GM23338 (cell line): ENCODE data around the gene CEACAM16. TPM values are rescaled to one million over a fixed set of nuclear protein-coding genes. Genes with fewer than 3 reads are reported as not detected.
"Not testable (repeated sequence)": the region's sequence is repeated elsewhere in the genome, so short reads cannot be mapped to it uniquely, and the experiment has no call there.

Source experiments
- ATAC-seq: fragments of 200-7000 bp; cut with Tn5 transposase; 3 replicates; pipeline ENCODE4 v1.9.1; 2020
- DNase-seq: peaks from one replicate; pipeline ENCODE4 v3.0.0-alpha.2; 2015; ENCODE audit warnings: low spot score
- H2AFZ ChIP-seq: fragments of 200-600 bp; sonication (generic); 2 replicates; pipeline ENCODE4 v1.8.0; 2016; ENCODE audit warnings: antibody characterized with exemption, mild to moderate bottlenecking, moderate library complexity
- H3F3A ChIP-seq: fragments of 200-600 bp; sonication (generic); replicated peaks from 2 replicates; pipeline ENCODE4 v1.8.0; 2017; ENCODE audit warnings: antibody characterized with exemption, mixed run types, low read depth
- H3K27ac ChIP-seq: fragments of 200-600 bp; sonication (generic); 2 replicates; pipeline ENCODE4 v1.6.1; 2016; ENCODE audit warnings: low read depth
- H3K27me3 ChIP-seq: fragments of 200-600 bp; sonication (generic); 2 replicates; pipeline ENCODE4 v1.8.0; 2016; ENCODE audit warnings: mild to moderate bottlenecking, mixed run types, moderate library complexity; ENCODE audit not compliant: insufficient read depth
- H3K36me3 ChIP-seq: fragments of 200-600 bp; sonication (generic); 2 replicates; pipeline ENCODE4 v1.8.0; 2016; ENCODE audit warnings: mild to moderate bottlenecking; ENCODE audit not compliant: insufficient read depth
- H3K4me1 ChIP-seq: fragments of 200-600 bp; sonication (generic); 2 replicates; pipeline ENCODE4 v1.8.0; 2016; ENCODE audit warnings: mild to moderate bottlenecking, moderate library complexity; ENCODE audit not compliant: insufficient read depth
- H3K4me2 ChIP-seq: fragments of 200-600 bp; sonication (generic); 2 replicates; pipeline ENCODE4 v1.7.1; 2017; ENCODE audit warnings: mixed run types
- H3K4me3 ChIP-seq: fragments of 200-600 bp; sonication (generic); 2 replicates; pipeline ENCODE4 v1.6.1; 2016; ENCODE audit warnings: mixed run types
- H3K79me2 ChIP-seq: fragments of 200-600 bp; sonication (generic); replicated peaks from 2 replicates; pipeline ENCODE4 v1.8.0; 2017; ENCODE audit warnings: mild to moderate bottlenecking; ENCODE audit not compliant: insufficient read depth
- H3K9me2 ChIP-seq: fragments of 200-600 bp; sonication (generic); 2 replicates; pipeline ENCODE4 v1.8.0; 2017; ENCODE audit not compliant: insufficient read depth
- H4K20me1 ChIP-seq: fragments of 200-600 bp; sonication (generic); replicated peaks from 2 replicates; pipeline ENCODE4 v1.8.0; 2017; ENCODE audit warnings: mild to moderate bottlenecking; ENCODE audit not compliant: insufficient read depth
- H3K27ac Mint-ChIP-seq: 2 replicates; pipeline ENCODE4 v1.8.0; 2020; ENCODE audit warnings: inconsistent platforms, mild to moderate bottlenecking, moderate library complexity, mixed read lengths
- H3K27me3 Mint-ChIP-seq: 3 replicates; pipeline ENCODE4 v1.8.0; 2022; ENCODE audit warnings: low read depth, mild to moderate bottlenecking, moderate library complexity, mixed read lengths, inconsistent platforms; ENCODE audit not compliant: insufficient read depth, poor library complexity
- H3K36me3 Mint-ChIP-seq: 3 replicates; pipeline ENCODE4 v1.8.0; 2021; ENCODE audit warnings: low read depth, mild to moderate bottlenecking, inconsistent platforms, moderate library complexity, mixed read lengths
- H3K4me1 Mint-ChIP-seq: 3 replicates; pipeline ENCODE4 v1.8.0; 2020; ENCODE audit warnings: mild to moderate bottlenecking, inconsistent platforms, mixed read lengths
- H3K4me3 Mint-ChIP-seq: 3 replicates; pipeline ENCODE4 v1.8.0; 2021; ENCODE audit warnings: moderate library complexity, mild to moderate bottlenecking, inconsistent platforms, mixed read lengths
- H3K9me3 Mint-ChIP-seq: 3 replicates; pipeline ENCODE4 v1.8.0; 2020; ENCODE audit warnings: moderate library complexity, mild to moderate bottlenecking, inconsistent platforms, mixed read lengths
- CREB1 ChIP-seq: fragments of 250-450 bp; sonication (Bioruptor Pico); IDR thresholded peaks from 2 replicates; pipeline ENCODE4 v1.5.0; 2020; ENCODE audit warnings: low read depth, mild to moderate bottlenecking, moderate library complexity
- CTCF ChIP-seq, 2 experiments: fragments of 200-600 bp in 1 of 2; sonication (generic) in 1 of 2; conservative IDR thresholded peaks; 2 replicates each; pipeline versions ENCODE4 v1.5.1 to v1.6.1; 2016 to 2017; ENCODE audit warnings: antibody characterized with exemption in 2 of 2, low read depth in 2 of 2, mild to moderate bottlenecking in 2 of 2, moderate library complexity in 1 of 2
- EZH2phosphoT487 ChIP-seq: fragments of 200-600 bp; sonication (generic); IDR thresholded peaks from one replicate; pipeline ENCODE4 v1.8.1; 2018; ENCODE audit warnings: antibody characterized with exemption; ENCODE audit not compliant: unreplicated experiment
- JUNB ChIP-seq: IDR thresholded peaks from one replicate; pipeline ENCODE4 v1.6.1; 2016; ENCODE audit warnings: antibody characterized with exemption; ENCODE audit not compliant: unreplicated experiment
- NANOG ChIP-seq: IDR thresholded peaks from 2 replicates; pipeline ENCODE4 v1.6.1; 2016; ENCODE audit warnings: antibody characterized with exemption, borderline replicate concordance
- REST ChIP-seq: IDR thresholded peaks from one replicate; pipeline ENCODE4 v1.6.1; 2018; ENCODE audit warnings: antibody characterized with exemption; ENCODE audit not compliant: unreplicated experiment
- STAT1 ChIP-seq: IDR thresholded peaks from one replicate; pipeline ENCODE4 v1.6.1; 2016; ENCODE audit warnings: antibody characterized with exemption; ENCODE audit not compliant: unreplicated experiment
- ZNF114 ChIP-seq: fragments of 250-450 bp; sonication (Bioruptor Pico); IDR thresholded peaks from 2 replicates; pipeline ENCODE4 v1.5.0; 2020; ENCODE audit warnings: mild to moderate bottlenecking, moderate library complexity
- polyA plus RNA-seq: library from polyadenylated mRNA; unstranded; fragments of >200 nt; fragmentation: Nextera tagmentation; extraction: Ambion mirVana; gene quantifications from 2 replicates; pipeline ENCODE4 v1.2.1, GENCODE V29; 2016
- total RNA-seq: library from RNA; depleted of rRNA; stranded (reverse); fragments of >200 nt; shearing (Covaris generic); gene quantifications from 2 replicates; pipeline ENCODE4 v1.2.3, GENCODE V29; 2014

CEACAM16 gene
- total and polyA plus RNA-seq, 2 experiments from 2014 or later, result not detected

- TF ChIP-seq EZH2phosphoT487, result no peak
- TF ChIP-seq CTCF (conservative IDR thresholded peaks at IDR 0.05; ENCODE audit: low read depth in 2 of 2), result no peak
- no peak for TF ChIP-seq REST
- no peak for TF ChIP-seq NANOG
- no peak for TF ChIP-seq CREB1 (CRISPR knock-in tag)
- no peak for TF ChIP-seq ZNF114 (CRISPR knock-in tag)
- TF ChIP-seq JUNB, result no peak
- TF ChIP-seq STAT1, result no peak
Observed at GRCh38 chr19:44708940-44709339, 10.0 kb downstream of the CEACAM16 start (continued).

- H3K4me2 ChIP-seq, H3K4me1 ChIP-seq, H3K79me2 ChIP-seq, H3K36me3 ChIP-seq, H3K9me3 Mint-ChIP-seq, H3K27ac ChIP-seq, H3K27me3 Mint-ChIP-seq, H2AFZ ChIP-seq, DNase-seq, H3F3A ChIP-seq, ATAC-seq, H3K27ac Mint-ChIP-seq, H3K9me2 ChIP-seq, H3K4me1 Mint-ChIP-seq, H3K4me3 ChIP-seq, H3K27me3 ChIP-seq, H3K4me3 Mint-ChIP-seq, H4K20me1 ChIP-seq, H3K36me3 Mint-ChIP-seq: not testable (repeated sequence)
Observed at GRCh38 chr19:44709434-44710266, 10.7 kb downstream of the CEACAM16 start.
